GM21423 (cell line): ENCODE results near the gene METTL2B.
"Not testable (repeated sequence)": the region's sequence is repeated elsewhere in the genome, so short reads cannot be mapped to it uniquely, and the experiment has no call there.

Experiments
- ATAC-seq: cut with Tn5 transposase; IDR thresholded peaks from one replicate; pipeline ENCODE4 v1.9.1; 2021; ENCODE audit warnings: mild to moderate bottlenecking, moderate library complexity; ENCODE audit not compliant: unreplicated experiment

METTL2B gene

DNA sequence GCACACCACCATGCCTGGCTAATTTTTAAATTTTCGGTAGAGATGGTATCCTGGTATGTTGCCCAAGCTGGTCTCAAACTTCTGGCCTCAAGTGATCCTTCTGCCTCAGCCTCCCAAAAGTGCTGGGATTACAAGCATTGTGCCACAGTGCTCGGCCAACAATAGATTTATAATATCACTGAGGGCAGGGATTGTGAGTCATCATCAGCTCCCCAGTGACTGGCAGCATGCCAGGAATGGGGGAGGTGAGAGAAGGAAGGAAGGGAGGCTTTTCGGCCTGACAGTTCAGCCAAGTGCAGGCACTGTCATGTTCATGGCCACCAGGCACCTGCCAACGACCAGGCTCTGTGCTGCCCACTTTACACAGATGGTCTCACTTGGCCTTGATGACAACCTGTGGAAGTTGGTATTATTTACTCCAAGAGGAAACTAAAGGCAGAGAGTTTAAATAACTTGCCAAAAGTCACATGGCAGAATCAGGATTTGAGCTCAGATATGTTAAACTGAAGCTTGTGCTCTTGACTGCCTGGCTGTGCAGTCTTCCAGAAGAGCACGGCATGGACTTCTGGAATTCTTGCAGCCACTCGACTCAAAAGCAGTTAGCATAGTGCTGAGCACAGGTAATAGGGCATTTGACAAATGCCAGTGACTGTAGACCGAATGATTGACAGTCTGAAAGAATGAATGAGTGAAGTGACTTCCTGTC is 46.8 kb downstream of the METTL2B start:
- not testable (repeated sequence) for ATAC-seq

DNA sequence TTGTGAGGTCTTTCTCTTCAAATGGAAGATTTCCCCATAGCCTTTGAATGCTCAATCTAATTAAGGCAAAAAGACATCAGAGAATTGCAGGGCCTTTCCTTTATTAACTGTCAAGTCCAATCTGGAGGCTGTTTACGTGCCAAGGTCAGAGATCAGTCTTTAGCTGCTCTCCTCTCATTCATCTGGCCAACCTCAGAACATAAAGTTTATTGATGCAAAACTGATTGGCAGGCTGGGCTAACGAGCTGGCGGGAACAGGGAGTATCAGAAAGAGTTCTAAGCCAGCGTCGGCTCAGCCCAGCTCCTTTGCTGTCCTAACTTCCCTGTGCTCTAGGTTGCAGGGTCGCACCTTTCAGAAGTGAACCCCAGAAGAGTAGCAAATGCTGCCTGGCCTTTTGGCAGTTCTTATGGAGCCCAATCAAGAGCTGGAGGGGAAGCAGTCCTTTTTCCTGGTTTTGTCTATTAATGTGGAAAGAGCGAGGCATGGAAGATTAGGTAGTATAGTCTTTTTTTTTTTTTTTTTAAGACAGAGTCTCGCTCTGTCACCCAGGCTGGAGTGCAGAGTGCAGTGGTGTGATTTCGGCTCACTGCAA is 47.5 kb downstream of the METTL2B start:
- ATAC-seq, result not testable (repeated sequence)

DNA sequence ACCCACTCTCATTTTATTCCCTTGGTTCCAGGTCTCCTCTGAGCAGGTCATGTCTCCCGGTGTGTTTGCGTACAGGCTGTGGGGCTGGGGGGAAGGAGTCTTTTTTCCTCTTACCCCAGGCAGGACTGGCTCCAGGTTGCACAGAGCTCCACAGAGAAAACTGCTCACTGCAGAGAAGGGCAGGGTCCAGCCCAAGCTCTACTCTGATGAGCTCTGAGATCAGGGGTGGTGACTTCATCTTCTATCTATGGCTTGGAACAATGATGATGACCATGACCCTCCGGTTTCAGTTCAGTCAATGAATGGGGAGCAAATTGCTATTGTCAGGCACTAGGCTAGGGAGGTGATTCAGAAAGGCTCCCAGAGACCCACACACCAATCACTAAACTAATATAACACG is 49.0 kb downstream of the METTL2B start:
- not testable (repeated sequence) for ATAC-seq

DNA sequence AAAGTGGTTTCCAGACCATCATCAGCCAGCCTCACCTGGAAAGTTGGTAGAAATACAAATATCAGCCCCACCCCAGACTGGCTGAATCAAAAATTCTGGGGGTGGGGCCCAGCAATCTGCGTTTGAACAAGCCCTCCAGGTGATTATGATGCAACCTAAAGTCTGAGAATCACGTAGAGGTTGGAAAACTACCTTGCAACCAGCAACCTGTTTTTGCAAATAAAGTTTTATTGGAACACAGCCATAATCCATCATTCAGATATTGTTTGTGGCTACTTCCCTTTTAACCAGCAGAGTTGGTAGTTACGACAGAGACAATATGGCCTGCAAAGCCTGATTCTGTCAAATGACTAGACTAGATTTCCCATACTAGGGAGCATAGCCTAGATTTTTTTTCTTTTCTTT is 49.5 kb downstream of the METTL2B start:
- ATAC-seq, result not testable (repeated sequence)

DNA sequence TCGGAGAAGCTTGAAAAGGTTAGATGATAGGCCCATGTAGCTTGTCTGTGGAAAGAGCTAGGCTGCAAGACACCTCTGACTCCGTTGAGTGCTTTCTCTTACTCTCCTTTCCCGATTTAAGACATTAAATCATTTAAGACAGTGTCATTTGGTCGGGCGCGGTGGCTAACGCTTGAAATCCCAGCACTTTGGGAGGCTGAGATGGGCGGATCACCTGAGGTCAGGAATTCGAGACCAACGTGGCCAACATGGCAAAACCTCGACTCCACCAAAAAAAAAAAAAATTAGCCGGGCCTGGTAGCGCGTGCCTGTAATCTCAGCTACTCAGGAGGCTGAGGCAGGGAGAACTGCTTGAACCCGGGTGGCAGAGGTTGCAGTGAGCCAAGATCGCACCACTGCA is 52.6 kb downstream of the METTL2B start:
- not testable (repeated sequence) for ATAC-seq

DNA sequence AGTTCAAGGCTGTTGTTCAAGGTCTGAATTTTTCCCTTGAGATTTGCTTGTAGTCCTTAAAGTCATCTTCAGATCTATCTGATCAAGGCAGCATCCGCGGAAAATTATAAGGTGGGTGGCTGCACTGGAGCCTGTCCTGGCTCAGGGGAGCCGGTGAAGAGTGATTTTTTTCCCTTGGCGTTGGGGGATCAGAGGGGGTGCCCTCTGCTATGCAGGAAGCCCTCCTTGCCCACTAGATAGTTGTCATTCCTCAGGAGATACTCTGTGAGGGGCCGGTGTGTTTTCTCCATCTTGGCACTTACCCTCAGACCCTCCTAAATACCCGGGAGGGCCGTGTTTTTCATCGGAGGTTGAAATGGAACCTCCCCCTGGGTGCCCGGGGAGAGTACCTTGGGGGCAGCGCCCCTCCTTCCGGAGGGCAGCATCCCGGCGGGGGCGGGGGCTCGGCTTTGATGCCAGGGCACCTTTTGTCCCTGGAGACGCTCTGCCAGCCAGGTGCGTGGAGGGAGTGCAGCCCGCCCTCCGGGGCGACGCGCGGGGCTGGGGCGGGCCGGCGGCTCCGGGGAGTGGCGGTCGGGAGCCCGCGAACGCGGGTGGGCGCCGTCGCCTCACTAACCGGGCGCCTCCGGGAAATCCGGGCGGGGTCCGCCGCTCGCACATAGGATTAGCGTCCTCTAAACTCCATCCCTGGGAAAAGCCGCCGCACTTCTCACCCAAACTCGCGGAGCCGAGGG is 53.7 kb downstream of the METTL2B start:
- peak; percentile 18 for ATAC-seq

DNA sequence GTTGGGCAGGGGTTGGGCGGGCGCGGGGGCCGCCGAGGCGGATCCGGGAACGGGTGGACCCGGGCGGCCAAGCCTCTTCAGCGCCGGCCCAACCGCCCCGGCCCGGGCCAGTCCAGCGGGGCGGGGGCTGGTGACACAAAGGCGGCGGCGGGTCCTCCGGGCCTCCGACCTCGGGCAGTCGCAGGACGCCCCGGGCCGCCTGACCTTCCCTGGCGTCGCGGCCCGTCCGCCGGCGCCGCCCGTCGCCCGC is 54.2 kb downstream of the METTL2B start:
- ATAC-seq, result no peak

GRCh38 chr7:128531105-128531954 is 54.8 kb downstream of the METTL2B start:
- ATAC-seq, result peak; percentile 67

DNA sequence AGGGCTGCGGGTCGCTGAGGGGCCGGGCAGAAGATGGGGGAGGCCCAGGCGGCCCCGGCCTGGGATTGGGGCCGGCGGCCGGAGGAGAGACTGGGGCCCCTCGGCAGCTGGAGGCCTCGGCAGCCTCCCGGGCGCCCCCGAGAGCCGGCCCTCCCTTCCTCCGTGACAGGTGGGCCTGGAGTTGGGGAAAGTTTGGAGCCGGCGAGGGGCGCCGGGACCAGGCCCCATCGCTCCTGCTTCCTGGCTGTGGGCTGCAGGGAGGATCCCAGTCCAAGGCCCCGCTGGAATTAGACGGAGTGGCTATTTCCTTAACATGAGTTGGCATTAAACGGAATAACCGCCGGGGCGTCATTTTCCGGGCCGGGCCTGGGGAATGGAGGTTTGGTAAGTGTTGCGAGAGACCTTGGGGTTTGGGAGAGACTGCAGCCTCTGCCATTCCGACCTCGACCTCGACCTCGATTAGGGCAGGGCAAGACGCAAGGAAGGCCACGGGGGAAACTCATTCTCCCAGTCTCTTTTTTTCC is 55.5 kb downstream of the METTL2B start:
- peak; percentile 17 for ATAC-seq

DNA sequence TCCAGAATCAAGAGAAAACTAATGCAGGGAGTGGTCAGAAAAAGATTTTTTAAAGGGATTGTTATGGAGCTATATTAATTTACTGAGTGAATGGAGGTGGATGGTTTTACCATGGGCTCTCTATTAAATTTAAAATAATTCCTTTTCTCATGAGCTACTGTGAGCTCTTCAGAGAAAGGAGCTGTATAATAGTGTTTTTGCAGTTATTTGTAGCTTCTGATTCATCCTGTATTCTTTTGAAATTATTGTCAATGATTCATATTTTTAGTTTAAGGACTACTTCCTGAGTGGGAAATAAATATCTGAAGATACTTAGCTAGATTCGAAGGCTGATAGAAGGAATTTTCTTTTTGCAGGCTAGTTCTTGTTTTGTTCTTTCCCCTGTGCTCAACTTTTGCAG is 56.4 kb downstream of the METTL2B start:
- ATAC-seq, result not testable (repeated sequence)

GRCh38 chr7:128537410-128537809 is 60.9 kb downstream of the METTL2B start:
- ATAC-seq, result not testable (repeated sequence)

GRCh38 chr7:128542530-128542929 is 66.0 kb downstream of the METTL2B start:
- not testable (repeated sequence) for ATAC-seq

DNA sequence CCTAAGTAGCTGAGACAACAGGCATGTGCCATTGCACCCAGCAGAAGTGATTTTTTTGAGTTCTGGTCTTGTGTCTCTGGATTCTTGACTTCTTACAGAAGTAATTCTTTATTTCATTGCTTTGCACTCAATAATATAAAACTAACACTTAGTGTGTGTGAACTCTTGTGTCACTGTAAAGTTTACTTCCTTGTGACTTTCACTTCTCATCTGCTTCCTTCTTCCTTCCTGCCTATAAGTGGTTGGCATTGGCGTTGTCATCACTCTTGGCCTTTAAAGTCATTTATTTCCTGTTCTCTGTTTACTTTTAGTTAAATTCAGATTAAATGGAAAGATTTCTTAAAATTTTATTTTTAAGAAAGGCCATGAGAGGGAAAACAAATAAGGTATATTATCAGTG is 66.8 kb downstream of the METTL2B start:
- not testable (repeated sequence) for ATAC-seq

DNA sequence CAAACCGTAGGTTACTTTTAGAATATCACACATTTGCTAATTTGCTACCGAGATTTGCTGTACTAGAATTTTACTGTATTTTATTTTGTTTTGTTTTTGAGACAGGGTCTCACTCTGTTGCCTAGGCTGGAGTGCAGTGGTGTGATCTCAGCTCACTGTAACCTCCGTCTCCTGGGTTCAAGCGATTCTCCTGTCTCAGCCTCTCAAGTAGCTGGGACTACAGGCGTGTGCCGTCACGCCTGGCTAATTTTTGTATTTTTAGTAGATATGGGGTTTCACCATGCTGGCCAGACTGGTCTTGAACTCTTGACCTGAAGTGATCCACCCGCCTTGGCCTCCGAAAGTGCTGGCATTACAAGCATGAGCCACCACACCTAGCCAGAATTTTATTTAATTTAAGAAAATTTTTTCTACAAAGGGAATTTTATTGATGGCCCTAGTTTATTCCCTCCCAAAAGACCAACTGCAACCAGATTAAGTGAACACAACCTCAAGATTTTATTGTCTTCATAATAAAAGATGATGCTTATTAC is 69.8 kb downstream of the METTL2B start:
- not testable (repeated sequence) for ATAC-seq

GRCh38 chr7:128550920-128551319 is 74.4 kb downstream of the METTL2B start:
- no peak for ATAC-seq

DNA sequence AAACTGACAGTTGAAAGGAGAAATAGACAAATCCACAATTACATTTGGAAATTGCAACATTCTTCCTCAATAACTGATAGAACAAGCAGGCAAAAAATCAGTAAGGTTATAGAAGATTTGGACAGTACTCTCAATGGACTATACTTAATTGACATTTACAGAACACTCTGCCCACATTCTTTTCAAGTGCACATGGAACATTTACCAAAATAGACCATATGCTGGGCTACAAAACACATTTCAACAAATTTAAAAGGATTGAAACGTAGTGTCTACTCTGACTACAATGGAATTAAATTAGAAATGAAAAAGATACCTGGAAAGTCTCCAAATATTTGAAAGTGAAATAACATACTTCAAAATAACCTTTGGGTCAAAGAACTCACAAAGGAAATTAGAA is 77.8 kb downstream of the METTL2B start:
- ATAC-seq, result not testable (repeated sequence)
